ENCODE data around the gene KLHL40.

DNA sequence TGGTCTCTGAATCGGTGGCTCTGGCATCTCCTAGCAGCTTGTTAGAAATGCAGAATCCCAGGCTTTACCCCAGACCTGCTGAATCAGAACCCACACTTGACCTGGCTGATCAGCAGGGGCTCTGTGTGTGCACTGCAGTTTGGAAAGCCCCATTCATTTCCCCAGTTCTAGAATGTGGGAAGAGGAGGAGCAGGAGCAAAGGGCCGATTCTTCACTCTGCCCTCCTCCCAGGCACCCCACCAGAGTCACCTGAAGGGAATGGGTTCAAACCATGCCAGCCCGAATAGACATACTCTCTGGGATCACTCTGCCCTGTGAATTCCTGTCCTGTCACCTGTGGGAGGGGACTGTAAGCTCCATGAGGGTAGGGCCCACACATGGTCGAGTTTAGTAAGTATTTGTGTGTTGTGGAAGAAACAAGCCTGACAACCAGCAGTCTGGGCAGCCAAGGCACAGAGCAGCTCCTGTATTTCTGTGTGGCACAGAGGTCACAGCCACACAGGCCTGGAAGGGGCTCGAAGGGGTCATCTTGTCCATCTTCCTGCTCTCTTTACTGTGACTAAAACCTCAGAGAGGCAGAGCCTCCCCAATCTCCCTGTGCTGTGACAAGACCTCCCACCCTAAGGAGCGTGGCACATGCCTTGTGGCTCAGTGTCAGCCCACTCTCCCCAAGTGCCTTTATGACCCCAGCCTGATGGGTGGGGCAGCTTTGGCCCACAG, 46.3 kb downstream of the KLHL40 start:
- TF ChIP-seq, protein P1, sequence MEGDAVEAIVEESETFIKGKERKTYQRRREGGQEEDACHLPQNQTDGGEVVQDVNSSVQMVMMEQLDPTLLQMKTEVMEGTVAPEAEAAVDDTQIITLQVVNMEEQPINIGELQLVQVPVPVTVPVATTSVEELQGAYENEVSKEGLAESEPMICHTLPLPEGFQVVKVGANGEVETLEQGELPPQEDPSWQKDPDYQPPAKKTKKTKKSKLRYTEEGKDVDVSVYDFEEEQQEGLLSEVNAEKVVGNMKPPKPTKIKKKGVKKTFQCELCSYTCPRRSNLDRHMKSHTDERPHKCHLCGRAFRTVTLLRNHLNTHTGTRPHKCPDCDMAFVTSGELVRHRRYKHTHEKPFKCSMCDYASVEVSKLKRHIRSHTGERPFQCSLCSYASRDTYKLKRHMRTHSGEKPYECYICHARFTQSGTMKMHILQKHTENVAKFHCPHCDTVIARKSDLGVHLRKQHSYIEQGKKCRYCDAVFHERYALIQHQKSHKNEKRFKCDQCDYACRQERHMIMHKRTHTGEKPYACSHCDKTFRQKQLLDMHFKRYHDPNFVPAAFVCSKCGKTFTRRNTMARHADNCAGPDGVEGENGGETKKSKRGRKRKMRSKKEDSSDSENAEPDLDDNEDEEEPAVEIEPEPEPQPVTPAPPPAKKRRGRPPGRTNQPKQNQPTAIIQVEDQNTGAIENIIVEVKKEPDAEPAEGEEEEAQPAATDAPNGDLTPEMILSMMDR (conservative IDR thresholded peaks at IDR 0.05 in 1 of 2, IDR thresholded peaks at IDR 0.05 in 1 of 2; ENCODE audit: extremely low read depth in 1 of 2, insufficient read depth in 1 of 2, low read depth in 1 of 2, low read length in 2 of 2): no peak
- no peak for TF ChIP-seq EZH2 (IDR thresholded peaks at IDR 0.05; ENCODE audit: borderline replicate concordance, low read length)
